ENCODE data around the gene CNR1. TPM values are rescaled to one million over a fixed set of nuclear protein-coding genes. Genes with fewer than 3 reads are reported as not detected.

CNR1 gene
- total and polyA plus RNA-seq, 2 of the 4 experiments (the other 2 are of a cell fraction), result not detected

GRCh38 chr6:88134575-88134974 is 31.6 kb downstream of the CNR1 start:
- Histone ChIP-seq H4K91ac (ENCODE audit: insufficient read depth, low read depth, low read length) (no peak overlapping the region), H3K4ac (ENCODE audit: low read depth, low read length) (no peak overlapping the region), H3K27me3 (ENCODE audit: control insufficient read depth, insufficient read depth, low read length) (no peaks in the 10 kb centered on the region), H2BK5ac (ENCODE audit: low read depth, low read length, poor library complexity, severe bottlenecking) (no peak overlapping the region), H3K9ac (ENCODE audit: low read depth, low read length) (no peak overlapping the region), H3K4me3 (ENCODE audit: insufficient read depth, low read depth, low read length) (no peak overlapping the region), H3K4me2 (ENCODE audit: low read depth, low read length) (no peak overlapping the region), H3K27ac (ENCODE audit: insufficient read depth, low read length) (no peak overlapping the region), H3K36me3 (ENCODE audit: control insufficient read depth, insufficient read depth, low read length) (no peaks in the 10 kb centered on the region), H2BK120ac (ENCODE audit: low read depth, low read length) (no peak overlapping the region), H3K56ac (ENCODE audit: extremely low read depth, insufficient read depth, low read length) (no peak overlapping the region), H2AFZ (replicated peaks; ENCODE audit: low read length, poor library complexity) (no peak overlapping the region), H2AK9ac (replicated peaks; ENCODE audit: low read depth, low read length, poor library complexity) (no peak overlapping the region), H4K8ac (ENCODE audit: low read depth in 2 of 2, low read length in 2 of 2) (no peak overlapping the region), H2BK15ac (ENCODE audit: low read depth, low read length) (no peak overlapping the region), H3K4me1 (ENCODE audit: control insufficient read depth, insufficient read depth, low read length) (no peaks in the 10 kb centered on the region), H3K18ac (ENCODE audit: low read depth, low read length) (no peak overlapping the region), H2AK5ac (ENCODE audit: low read depth, low read length) (no peak overlapping the region), H2BK20ac (ENCODE audit: low read depth, low read length) (no peak overlapping the region), H3K14ac (replicated peaks; ENCODE audit: low read depth, low read length) (no peak overlapping the region), H3K79me1 (ENCODE audit: low read depth in 1 of 2, low read length in 2 of 2) (no peaks in the 10 kb centered on the region), H3K23ac (ENCODE audit: low read depth, low read length) (no peak overlapping the region), H3K9me1 (ENCODE audit: insufficient read depth, low read length) (no peaks in the 10 kb centered on the region), H3K9me3 (ENCODE audit: control insufficient read depth, insufficient read depth, low read length) (no peaks in the 10 kb centered on the region), H4K20me1 (ENCODE audit: insufficient read depth, low read length) (no peaks in the 10 kb centered on the region), H4K5ac (ENCODE audit: low read depth, low read length) (no peak overlapping the region)
- TF ChIP-seq FOS (IDR thresholded peaks at IDR 0.05; ENCODE audit: low read depth, low read length) (no peak), CHD1 (IDR thresholded peaks at IDR 0.05; ENCODE audit: low read depth, low read length) (no peak), SMC3 (IDR thresholded peaks at IDR 0.05; ENCODE audit: low read depth, low read length) (no peak)
- in situ Hi-C loops (cut with MboI; ENCODE audit: low sequenced_read_pairs), result no loop called here
- dilution Hi-C loops (cut with HindIII; ENCODE audit: low sequenced_read_pairs, unreplicated experiment), result no loop called here
- ChIA-PET CTCF (no interaction called here), POLR2A (ENCODE audit: unreplicated experiment) (no interaction called here)
- no peak for ATAC-seq (ENCODE audit: low read depth)
- WGBS, 2 experiments (ENCODE audit: extremely low coverage in 2 of 2, insufficient read length in 1 of 2), result no CpG with 5 or more reads among the region's 4 CpGs
- no peak for DNase-seq
- intact Hi-C loops (cut with micrococcal nuclease), result no loop called here
- BruUV-seq (replicated peaks), result no TSS peak
